HepG2 (cell line): ENCODE results near the gene HS2ST1. TPM values are rescaled to one million over a fixed set of nuclear protein-coding genes. Genes with fewer than 3 reads are reported as not detected.

Experiments
- ATAC-seq: fragments of 200-7000 bp; cut with Tn5 transposase; 3 replicates; pipeline ENCODE4 v1.9.1; 2020; ENCODE audit warnings: mild to moderate bottlenecking, moderate library complexity
- BruUV-seq: library from RNA; stranded (reverse); fragments of 400-500 nt; replicated peaks from 2 replicates; lab custom pipeline; 2021; lab: Mats Ljungman, UMichigan
- CTCF ChIA-PET: fragments of 300-600 bp; formaldehyde crosslinking; extraction: SDS; loops from one replicate; lab custom pipeline; 2021; ENCODE audit warnings: low total read pairs, inconsistent platforms, low intra/inter-chr PET ratio; lab: Yijun Ruan, JAX
- POLR2A ChIA-PET: fragments of 350-600 bp; sonication (Branson Sonifier 250); formaldehyde crosslinking; loops from one replicate; lab custom pipeline; 2020; ENCODE audit warnings: antibody characterized with exemption, inconsistent platforms; lab: Yijun Ruan, JAX
- DNase-seq: peaks from one replicate; pipeline ENCODE4 v3.0.0-alpha.2; 2015; ENCODE audit warnings: low spot score
- FAIRE-seq: peaks from 3 replicates; lab custom pipeline; 2011; peaks lifted over from hg19 to GRCh38; lab: Jason Lieb, UNC
- H2AFZ ChIP-seq: one replicate; pipeline ENCODE4 v1.6.1; 2011; ENCODE audit warnings: low read length, inconsistent platforms
- H3K27ac ChIP-seq: fragments of 300-600 bp; 3 replicates; pipeline ENCODE4 v1.8.0; 2011; ENCODE audit warnings: mixed run types, mild to moderate bottlenecking, mixed read lengths, low read length, inconsistent platforms; ENCODE audit not compliant: insufficient read depth; ENCODE audit errors: extremely low read length
- H3K27me3 ChIP-seq, 2 experiments: fragments of 200-600 bp in 1 of 2; 2 replicates in 1 of 2; 3 replicates in 1 of 2; pipeline versions ENCODE4 v1.6.0 to v1.8.0; 2011; ENCODE audit warnings: low read length in 2 of 2, mild to moderate bottlenecking in 2 of 2, moderate library complexity in 2 of 2, inconsistent platforms in 1 of 2; ENCODE audit not compliant: insufficient read depth in 2 of 2, control insufficient read depth in 1 of 2
- H3K36me3 ChIP-seq, 2 experiments: fragments of 200-600 bp in 1 of 2; replicated peaks in 1 of 2; 2 replicates in 1 of 2; 3 replicates in 1 of 2; pipeline versions ENCODE4 v1.5.1 to v1.8.0; 2011; ENCODE audit warnings: low read length in 2 of 2, inconsistent platforms in 1 of 2; ENCODE audit not compliant: insufficient read depth in 2 of 2, control insufficient read depth in 1 of 2
- H3K4me1 ChIP-seq: 2 replicates; pipeline ENCODE4 v1.5.1; 2012; ENCODE audit warnings: low read length, inconsistent platforms; ENCODE audit not compliant: insufficient read depth
- H3K4me2 ChIP-seq: 2 replicates; pipeline ENCODE4 v1.6.0; 2011; ENCODE audit warnings: low read depth, low read length, inconsistent platforms
- H3K4me3 ChIP-seq, 3 experiments: fragments of 200-600 bp in 1 of 3; sonication (generic), shearing (Covaris generic) in 1 of 3; replicated peaks in 1 of 3; 2 replicates each; pipeline ENCODE4 v1.5.1; 2011 to 2016; ENCODE audit warnings: low read length in 3 of 3, inconsistent platforms in 2 of 3, low read depth in 2 of 3, mild to moderate bottlenecking in 2 of 3, control low read depth in 1 of 3, mixed read lengths in 1 of 3; ENCODE audit not compliant: insufficient read depth in 1 of 3
- H3K79me2 ChIP-seq: one replicate; pipeline ENCODE4 v1.6.1; 2011; ENCODE audit warnings: low read length, inconsistent platforms; ENCODE audit not compliant: insufficient read depth
- H3K9ac ChIP-seq: 2 replicates; pipeline ENCODE4 v1.6.0; 2011; ENCODE audit warnings: mild to moderate bottlenecking, low read depth, low read length, inconsistent platforms; ENCODE audit not compliant: insufficient read depth
- H3K9me3 ChIP-seq: 2 replicates; pipeline ENCODE4 v1.5.1; 2012; ENCODE audit warnings: mild to moderate bottlenecking, low read length
- H4K20me1 ChIP-seq: 2 replicates; pipeline ENCODE4 v1.6.0; 2011; ENCODE audit warnings: inconsistent platforms, mild to moderate bottlenecking, low read length, moderate library complexity; ENCODE audit not compliant: insufficient read depth
- NFE2L1 ChIP-seq: sonication (generic); formaldehyde crosslinking; IDR thresholded peaks from 2 replicates; pipeline ENCODE4 v1.4.0; 2020; ENCODE audit warnings: missing genetic modification reagents, mild to moderate bottlenecking, borderline replicate concordance
- ONECUT2 ChIP-seq: sonication (generic); formaldehyde crosslinking; IDR thresholded peaks from 2 replicates; pipeline ENCODE4 v1.4.0; 2020; ENCODE audit warnings: missing genetic modification reagents
- RARG ChIP-seq: sonication (generic); formaldehyde crosslinking; IDR thresholded peaks from 2 replicates; pipeline ENCODE4 v1.4.0; 2020; ENCODE audit warnings: low read depth, mild to moderate bottlenecking, missing genetic modification reagents
- TBX3 ChIP-seq: fragments of 450-650 bp; IDR thresholded peaks from 2 replicates; pipeline ENCODE4 v1.6.1; 2017; ENCODE audit warnings: antibody characterized with exemption, mild to moderate bottlenecking, inconsistent platforms, borderline replicate concordance
- ZBTB39 ChIP-seq: sonication (generic); formaldehyde crosslinking; IDR thresholded peaks from 2 replicates; pipeline ENCODE4 v1.5.0; 2020; ENCODE audit warnings: missing genetic modification reagents
- ZNF282 ChIP-seq: fragments of 450-650 bp; IDR thresholded peaks from 2 replicates; pipeline ENCODE4 v1.6.1; 2018; ENCODE audit not compliant: partially characterized antibody
- ZNF597 ChIP-seq: sonication (generic); formaldehyde crosslinking; IDR thresholded peaks from 2 replicates; pipeline ENCODE4 v1.5.0; 2020; ENCODE audit warnings: missing genetic modification reagents
- WGBS: methylation state at CpG from one replicate; pipeline ENCODE4 v1.1.6; 2017; ENCODE audit warnings: low lambda C conversion rate; 5-methylcytosine and 5-hydroxymethylcytosine counted together
- in situ Hi-C: cut with HindIII; loops from 2 replicates; pipeline ENCODE4 v1.10.0; 2017; ENCODE audit warnings: low pct_unique_long_range_greater_than_20kb; ENCODE audit not compliant: extremely low pct_ligation_motif_present
- intact Hi-C: fragments of 100-400 bp; cut with micrococcal nuclease; formaldehyde crosslinking; loops from one replicate; pipeline ENCODE4 v1.10.0; 2022; ENCODE audit not compliant: unreplicated experiment
- polyA plus RNA-seq, 8 experiments: library from polyadenylated mRNA; depleted of rRNA in 3 of 8; stranded (reverse) in 7 of 8; unstranded in 1 of 8; fragments of >200 nt; fragmentation: Illumina TruSeq in 4 of 8; extraction: Trizol in 4 of 8; gene quantifications; 2 replicates each; pipeline versions ENCODE4 v1.2.1 to v1.2.3, GENCODE V29; 2011 to 2016; ENCODE audit warnings: low read depth in 4 of 8, missing spikeins in 1 of 8, mixed read lengths in 1 of 8; ENCODE audit not compliant: insufficient read depth in 1 of 8
- total RNA-seq, 5 experiments: library from RNA; depleted of rRNA; stranded (reverse); fragments of >200 nt; fragmentation: Illumina TruSeq; extraction: Trizol; gene quantifications; 2 replicates each; pipeline ENCODE4 v1.2.3, GENCODE V29; 2016; ENCODE audit warnings: low read depth in 1 of 5
- TF ChIP-seq, protein P1 (sequence below): IDR thresholded peaks from 2 replicates; pipeline ENCODE4 v1.6.1; 2018; ENCODE audit warnings: missing genetic modification reagents
- TF ChIP-seq, protein P2 (sequence below): sonication (generic); formaldehyde crosslinking; conservative IDR thresholded peaks from 2 replicates; pipeline ENCODE4 v1.8.0; 2022; ENCODE audit warnings: missing genetic modification reagents
- TF ChIP-seq, protein P3 (sequence below): sonication (generic); formaldehyde crosslinking; IDR thresholded peaks from 2 replicates; pipeline ENCODE4 v1.4.0; 2020; ENCODE audit warnings: missing genetic modification reagents

Gene HS2ST1
- total and polyA plus RNA-seq, 2 of the 13 experiments (the other 11 are each of a cell fraction or from before 2014, with no cell fraction given): 22.1 to 58.7 TPM

- H2AFZ ChIP-seq: no peak overlapping the region
- intact Hi-C loops (no loop called here), in situ Hi-C loops (no loop called here)
- H3K27ac ChIP-seq: no peak overlapping the region
- no peak for ATAC-seq
- no peak overlapping the region for H3K9ac ChIP-seq
- FAIRE-seq: no peak
- ChIA-PET CTCF (no interaction called here), POLR2A (interaction anchor here (1.2 to 1.3 kb wide), 2 partner anchors 23 to 24 kb away, joined by 3 to 4 read pairs; partner anchors contain the start of genes HS2ST1 and SELENOF)
- H3K4me1 ChIP-seq: peaks cover 42% of the 10 kb centered on the region
- H3K79me2 ChIP-seq: peaks cover 99% of the 10 kb centered on the region
- no peaks in the 10 kb centered on the region for H3K27me3 ChIP-seq
- no peaks in the 10 kb centered on the region for H3K9me3 ChIP-seq
- no peak for DNase-seq
- H3K4me3 ChIP-seq: no peak overlapping the region
- H4K20me1 ChIP-seq: 0 out of 2 replicates have a peak, but pooled peaks cover 2% of the 10 kb centered on the region
- BruUV-seq: no TSS peak
- TF ChIP-seq TBX3 (0 out of 2 replicates have a peak, but pooled peaks have one; percentile 15), ONECUT2 (CRISPR knock-in tag) (peak; percentile 83)
- TF ChIP-seq, protein P1, sequence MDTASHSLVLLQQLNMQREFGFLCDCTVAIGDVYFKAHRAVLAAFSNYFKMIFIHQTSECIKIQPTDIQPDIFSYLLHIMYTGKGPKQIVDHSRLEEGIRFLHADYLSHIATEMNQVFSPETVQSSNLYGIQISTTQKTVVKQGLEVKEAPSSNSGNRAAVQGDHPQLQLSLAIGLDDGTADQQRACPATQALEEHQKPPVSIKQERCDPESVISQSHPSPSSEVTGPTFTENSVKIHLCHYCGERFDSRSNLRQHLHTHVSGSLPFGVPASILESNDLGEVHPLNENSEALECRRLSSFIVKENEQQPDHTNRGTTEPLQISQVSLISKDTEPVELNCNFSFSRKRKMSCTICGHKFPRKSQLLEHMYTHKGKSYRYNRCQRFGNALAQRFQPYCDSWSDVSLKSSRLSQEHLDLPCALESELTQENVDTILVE: no peak
- no peaks in the 10 kb centered on the region for H3K36me3 ChIP-seq
- no peak overlapping the region for H3K4me2 ChIP-seq
- WGBS: 14% methylated on average over 1 of the region's 1 CpG
Observed at GRCh38 chr1:86938450-86938849, 24.0 kb downstream of the HS2ST1 start.

GRCh38 chr1:86938855-86939254, 24.4 kb downstream of the HS2ST1 start:
- 0 out of 2 replicates have a peak, but pooled peaks cover 2% of the 10 kb centered on the region for H4K20me1 ChIP-seq
- no peak overlapping the region for H3K4me3 ChIP-seq
- WGBS: 97% methylated on average over 2 of the region's 2 CpGs
- H3K27ac ChIP-seq: no peak overlapping the region
- DNase-seq (no peak), ATAC-seq (no peak), FAIRE-seq (no peak)
- no peak overlapping the region for H2AFZ ChIP-seq
- no peaks in the 10 kb centered on the region for H3K27me3 ChIP-seq
- ChIA-PET POLR2A (interaction anchor here (1.2 to 1.3 kb wide), 2 partner anchors 23 to 25 kb away, joined by 3 to 4 read pairs; partner anchors contain the start of genes HS2ST1 and SELENOF), CTCF (no interaction called here)
- no peaks in the 10 kb centered on the region for H3K9me3 ChIP-seq
- BruUV-seq: no TSS peak
- no peaks in the 10 kb centered on the region for H3K36me3 ChIP-seq
- in situ Hi-C loops: no loop called here
- peaks cover 98% of the 10 kb centered on the region for H3K79me2 ChIP-seq
- no peak overlapping the region for H3K4me2 ChIP-seq
- peaks cover 40% of the 10 kb centered on the region for H3K4me1 ChIP-seq
- intact Hi-C loops: no loop called here
- H3K9ac ChIP-seq: no peak overlapping the region
- TF ChIP-seq NFE2L1 (CRISPR knock-in tag) (no peak), RARG (CRISPR knock-in tag) (no peak), ZNF282 (no peak), ZNF597 (CRISPR knock-in tag) (no peak), ZBTB39 (CRISPR knock-in tag) (no peak)
- TF ChIP-seq, protein P2, sequence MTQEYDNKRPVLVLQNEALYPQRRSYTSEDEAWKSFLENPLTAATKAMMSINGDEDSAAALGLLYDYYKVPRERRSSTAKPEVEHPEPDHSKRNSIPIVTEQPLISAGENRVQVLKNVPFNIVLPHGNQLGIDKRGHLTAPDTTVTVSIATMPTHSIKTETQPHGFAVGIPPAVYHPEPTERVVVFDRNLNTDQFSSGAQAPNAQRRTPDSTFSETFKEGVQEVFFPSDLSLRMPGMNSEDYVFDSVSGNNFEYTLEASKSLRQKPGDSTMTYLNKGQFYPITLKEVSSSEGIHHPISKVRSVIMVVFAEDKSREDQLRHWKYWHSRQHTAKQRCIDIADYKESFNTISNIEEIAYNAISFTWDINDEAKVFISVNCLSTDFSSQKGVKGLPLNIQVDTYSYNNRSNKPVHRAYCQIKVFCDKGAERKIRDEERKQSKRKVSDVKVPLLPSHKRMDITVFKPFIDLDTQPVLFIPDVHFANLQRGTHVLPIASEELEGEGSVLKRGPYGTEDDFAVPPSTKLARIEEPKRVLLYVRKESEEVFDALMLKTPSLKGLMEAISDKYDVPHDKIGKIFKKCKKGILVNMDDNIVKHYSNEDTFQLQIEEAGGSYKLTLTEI (CRISPR knock-in tag): no peak
- TF ChIP-seq, protein P3, sequence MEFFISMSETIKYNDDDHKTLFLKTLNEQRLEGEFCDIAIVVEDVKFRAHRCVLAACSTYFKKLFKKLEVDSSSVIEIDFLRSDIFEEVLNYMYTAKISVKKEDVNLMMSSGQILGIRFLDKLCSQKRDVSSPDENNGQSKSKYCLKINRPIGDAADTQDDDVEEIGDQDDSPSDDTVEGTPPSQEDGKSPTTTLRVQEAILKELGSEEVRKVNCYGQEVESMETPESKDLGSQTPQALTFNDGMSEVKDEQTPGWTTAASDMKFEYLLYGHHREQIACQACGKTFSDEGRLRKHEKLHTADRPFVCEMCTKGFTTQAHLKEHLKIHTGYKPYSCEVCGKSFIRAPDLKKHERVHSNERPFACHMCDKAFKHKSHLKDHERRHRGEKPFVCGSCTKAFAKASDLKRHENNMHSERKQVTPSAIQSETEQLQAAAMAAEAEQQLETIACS (CRISPR knock-in tag): no peak
